ENCODE results near the gene CNTN4.

Gene CNTN4

GRCh38 chr3:2589336-2589969 is 490.8 kb downstream of the CNTN4 start:
- DNase-seq (ENCODE audit: low read depth in 3 of 3): no peak

GRCh38 chr3:2595486-2595885 is 496.8 kb downstream of the CNTN4 start:
- DNase-seq (ENCODE audit: low read depth in 3 of 3): no peak

GRCh38 chr3:2597615-2598014 is 498.9 kb downstream of the CNTN4 start:
- DNase-seq (ENCODE audit: low read depth in 3 of 3): no peak

GRCh38 chr3:2599471-2599870 is 500.8 kb downstream of the CNTN4 start:
- DNase-seq (ENCODE audit: low read depth in 3 of 3): no peak

GRCh38 chr3:2603692-2604289 is 505.1 kb downstream of the CNTN4 start:
- DNase-seq (ENCODE audit: low read depth in 3 of 3): no peak

- no peak for DNase-seq (ENCODE audit: low read depth in 3 of 3)
These were observed 515.9 kb downstream of the CNTN4 start for GRCh38 chr3:2614578-2614977.

GRCh38 chr3:2615080-2615479 is 516.4 kb downstream of the CNTN4 start:
- DNase-seq (ENCODE audit: low read depth in 3 of 3): no peak

- DNase-seq (ENCODE audit: low read depth in 3 of 3): no peak
These were observed 524.8 kb downstream of the CNTN4 start for GRCh38 chr3:2623436-2623835.

GRCh38 chr3:2628117-2628516 is 529.5 kb downstream of the CNTN4 start:
- DNase-seq (ENCODE audit: low read depth in 3 of 3): no peak

- no peak for DNase-seq (ENCODE audit: low read depth in 3 of 3)
These were observed 536.8 kb downstream of the CNTN4 start for GRCh38 chr3:2635511-2635910.

GRCh38 chr3:2643606-2644005 is 544.9 kb downstream of the CNTN4 start:
- DNase-seq (ENCODE audit: low read depth in 3 of 3): no peak

GRCh38 chr3:2645001-2645400 is 546.3 kb downstream of the CNTN4 start:
- no peak for DNase-seq (ENCODE audit: low read depth in 3 of 3)

- no peak for DNase-seq (ENCODE audit: low read depth in 3 of 3)
These were observed 552.1 kb downstream of the CNTN4 start for GRCh38 chr3:2650746-2651145.

GRCh38 chr3:2652386-2652785 is 553.7 kb downstream of the CNTN4 start:
- DNase-seq (ENCODE audit: low read depth in 3 of 3): no peak

- no peak for DNase-seq (ENCODE audit: low read depth in 3 of 3)
These were observed 555.0 kb downstream of the CNTN4 start for GRCh38 chr3:2653706-2654105.

GRCh38 chr3:2655229-2655701 is 556.6 kb downstream of the CNTN4 start:
- DNase-seq (ENCODE audit: low read depth in 3 of 3): no peak

GRCh38 chr3:2656806-2657777 is 558.4 kb downstream of the CNTN4 start:
- DNase-seq (ENCODE audit: low read depth in 3 of 3): no peak

- DNase-seq (ENCODE audit: low read depth in 3 of 3): no peak
These were observed 559.3 kb downstream of the CNTN4 start for GRCh38 chr3:2657971-2658370.

- no peak for DNase-seq (ENCODE audit: low read depth in 3 of 3)
These were observed 561.2 kb downstream of the CNTN4 start for GRCh38 chr3:2659896-2660295.

- DNase-seq (ENCODE audit: low read depth in 3 of 3): no peak
These were observed 562.4 kb downstream of the CNTN4 start for GRCh38 chr3:2661078-2661477.

- DNase-seq (ENCODE audit: low read depth in 3 of 3): no peak
These were observed 578.8 kb downstream of the CNTN4 start for GRCh38 chr3:2677501-2677900.

- DNase-seq (ENCODE audit: low read depth in 3 of 3): no peak
These were observed 581.6 kb downstream of the CNTN4 start for GRCh38 chr3:2680236-2680635.

GRCh38 chr3:2684046-2684445 is 585.4 kb downstream of the CNTN4 start:
- no peak for DNase-seq (ENCODE audit: low read depth in 3 of 3)
